Measurements from ENCODE around the gene BLZF1. TPM values are rescaled to one million over a fixed set of nuclear protein-coding genes. Genes with fewer than 3 reads are reported as not detected.

The BLZF1 gene
- total RNA-seq, 1 experiment from 2014 or later: 14.3 TPM

DNA sequence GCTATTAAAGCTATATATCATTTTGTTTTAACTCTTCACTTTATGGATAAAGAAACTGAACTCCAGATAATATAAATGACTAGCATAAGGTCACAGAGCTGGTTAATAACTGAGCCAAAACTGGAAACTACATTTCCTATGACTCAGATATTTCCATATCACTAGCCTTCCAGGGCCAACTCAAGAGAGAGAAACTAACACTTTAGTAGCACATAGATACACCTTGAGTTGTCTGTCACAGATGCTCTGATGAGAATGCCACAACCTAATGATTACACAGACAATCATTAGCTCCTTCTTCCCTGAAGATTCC is 41.1 kb upstream of the BLZF1 start:
- Histone ChIP-seq H2BK12ac (ENCODE audit: insufficient read length, low read depth, low read length) (no peak overlapping the region), H3K56ac (ENCODE audit: insufficient read length, low read depth, low read length) (no peak overlapping the region), H3K27ac (ENCODE audit: insufficient read length, low read depth, low read length) (no peak overlapping the region), H3K4me2 (ENCODE audit: insufficient read depth, insufficient read length, low read length) (no peak overlapping the region), H2BK5ac (ENCODE audit: insufficient read length, low read length) (no peak overlapping the region), H3K4me1 (ENCODE audit: insufficient read depth, low read length) (no peaks in the 10 kb centered on the region), H2BK120ac (ENCODE audit: low read depth, low read length, poor library complexity, severe bottlenecking) (no peak overlapping the region), H2AFZ (ENCODE audit: low read length) (no peak overlapping the region), H2BK15ac (ENCODE audit: low read depth, low read length) (no peak overlapping the region), H3K23me2 (ENCODE audit: insufficient read length, low read depth, low read length, poor library complexity, severe bottlenecking) (no peaks in the 10 kb centered on the region), H3K79me1 (ENCODE audit: insufficient read depth, low read depth, low read length, poor library complexity, severe bottlenecking) (no peaks in the 10 kb centered on the region), H3K9ac (ENCODE audit: extremely low read depth, insufficient read length, low read length) (no peak overlapping the region), H3T11ph (ENCODE audit: low read length) (no peak overlapping the region), H2BK20ac (ENCODE audit: low read depth, low read length, poor library complexity, severe bottlenecking) (no peak overlapping the region), H3K9me3 (ENCODE audit: control insufficient read depth, low read depth, low read length) (no peaks in the 10 kb centered on the region), H4K8ac (replicated peaks; ENCODE audit: insufficient read length, low read depth, low read length) (no peak overlapping the region), H3K4ac (ENCODE audit: low read depth, low read length) (no peak overlapping the region), H4K5ac (ENCODE audit: insufficient read length, low read depth, low read length) (no peak overlapping the region), H4K91ac (ENCODE audit: insufficient read length, low read depth, low read length) (no peak overlapping the region), H2AK5ac (ENCODE audit: insufficient read length, low read length) (no peak overlapping the region), H3K14ac (ENCODE audit: insufficient read depth, low read length) (no peak overlapping the region), H3K23ac (ENCODE audit: insufficient read length, low read depth, low read length) (no peak overlapping the region), H4K20me1 (ENCODE audit: control insufficient read depth, insufficient read depth, insufficient read length) (no peaks in the 10 kb centered on the region), H3K27me3 (ENCODE audit: insufficient read depth, low read length) (no peaks in the 10 kb centered on the region), H3K79me2 (ENCODE audit: insufficient read depth, low read length) (no peaks in the 10 kb centered on the region), H3K18ac (ENCODE audit: insufficient read length, low read depth, low read length) (no peak overlapping the region)
- Mint-ChIP-seq H3K27me3 (ENCODE audit: low read depth) (no peaks in the 10 kb centered on the region), H3K4me1 (peaks cover 17 to 20% of the 10 kb centered on the region in 2 experiments), H3K27ac (no peak overlapping the region), H3K36me3 (ENCODE audit: insufficient read depth in 1 of 3, low read depth in 3 of 3) (peaks cover 0 to 5% (median 2%) of the 10 kb centered on the region in 3 experiments; a peak in 2 of 7 replicates), H3K4me3 (no peak overlapping the region), H3K9me3 (peaks cover 3 to 7% of the 10 kb centered on the region in 2 experiments; a peak in 2 of 5 replicates)
- TF ChIP-seq, protein P1, sequence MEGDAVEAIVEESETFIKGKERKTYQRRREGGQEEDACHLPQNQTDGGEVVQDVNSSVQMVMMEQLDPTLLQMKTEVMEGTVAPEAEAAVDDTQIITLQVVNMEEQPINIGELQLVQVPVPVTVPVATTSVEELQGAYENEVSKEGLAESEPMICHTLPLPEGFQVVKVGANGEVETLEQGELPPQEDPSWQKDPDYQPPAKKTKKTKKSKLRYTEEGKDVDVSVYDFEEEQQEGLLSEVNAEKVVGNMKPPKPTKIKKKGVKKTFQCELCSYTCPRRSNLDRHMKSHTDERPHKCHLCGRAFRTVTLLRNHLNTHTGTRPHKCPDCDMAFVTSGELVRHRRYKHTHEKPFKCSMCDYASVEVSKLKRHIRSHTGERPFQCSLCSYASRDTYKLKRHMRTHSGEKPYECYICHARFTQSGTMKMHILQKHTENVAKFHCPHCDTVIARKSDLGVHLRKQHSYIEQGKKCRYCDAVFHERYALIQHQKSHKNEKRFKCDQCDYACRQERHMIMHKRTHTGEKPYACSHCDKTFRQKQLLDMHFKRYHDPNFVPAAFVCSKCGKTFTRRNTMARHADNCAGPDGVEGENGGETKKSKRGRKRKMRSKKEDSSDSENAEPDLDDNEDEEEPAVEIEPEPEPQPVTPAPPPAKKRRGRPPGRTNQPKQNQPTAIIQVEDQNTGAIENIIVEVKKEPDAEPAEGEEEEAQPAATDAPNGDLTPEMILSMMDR (conservative IDR thresholded peaks at IDR 0.05): no peak
- DNase-seq: no peak
